ENCODE data around the gene MST1R. TPM values are rescaled to one million over a fixed set of nuclear protein-coding genes. Genes with fewer than 3 reads are reported as not detected.
A peak's percentile ranks its signal among the peaks of the same experiment; 100 is the strongest.
"Not testable (repeated sequence)": the region's sequence is repeated elsewhere in the genome, so short reads cannot be mapped to it uniquely, and the experiment has no call there.

Gene MST1R
- total and polyA plus RNA-seq, 3 experiments from 2014 or later: 0.83 to 1.2 TPM; not detected in 1

DNA sequence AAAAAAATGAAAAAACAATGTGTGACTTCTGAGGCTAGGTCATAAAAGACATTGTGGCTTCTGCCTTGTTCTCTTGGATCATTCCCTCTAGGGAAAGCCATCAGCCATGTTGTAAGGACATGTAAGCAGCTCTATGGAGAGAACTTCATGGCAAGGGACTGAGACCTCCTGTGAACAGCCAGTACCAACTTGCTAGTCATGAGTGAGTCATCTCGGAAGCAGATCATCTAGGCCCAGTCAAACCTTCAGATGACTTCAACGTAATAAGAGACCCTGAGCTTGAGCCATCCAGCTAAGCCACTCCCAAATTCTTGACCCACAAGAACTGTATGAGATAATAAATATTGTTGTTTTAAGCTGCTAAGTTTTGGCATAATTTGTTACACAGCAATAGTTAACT, 21.0 kb upstream of the MST1R start:
- Mint-ChIP-seq H3K27me3 (no peaks in the 10 kb centered on the region), H3K36me3 (peaks cover 3 to 18% (median 6%) of the 10 kb centered on the region in 3 donors), H3K9me3 (no peaks in the 10 kb centered on the region), H3K4me1 (peaks cover 14 to 36% (median 18%) of the 10 kb centered on the region in 3 donors), H3K4me3 (no peak overlapping the region), H3K27ac (peak overlapping the region in 1 of 8 donors; percentile 17)
- CTCF ChIA-PET: interaction anchor here (1.4 kb wide), 1 partner anchor 18 kb away, joined by 3 read pairs; no protein-coding TSS in a partner anchor
- H3K9me3 ChIP-seq (ENCODE audit: low read length): no peaks in the 10 kb centered on the region
- no peak for DNase-seq
- H3K4me1 ChIP-seq (ENCODE audit: insufficient read depth, low read length): peaks cover 14% of the 10 kb centered on the region
- H3K27ac ChIP-seq (ENCODE audit: low read depth, low read length): no peak overlapping the region
- no peaks in the 10 kb centered on the region for H3K27me3 ChIP-seq (ENCODE audit: insufficient read depth, low read length, poor library complexity, severe bottlenecking)
- H3K4me3 ChIP-seq (ENCODE audit: low read length): no peak overlapping the region
- H3K36me3 ChIP-seq (ENCODE audit: insufficient read depth, low read length): no peaks in the 10 kb centered on the region
- POLR2A ChIA-PET: interaction anchor here (0.6 kb wide), 1 partner anchor 93 kb away, joined by 7 read pairs; no protein-coding TSS in a partner anchor

DNA sequence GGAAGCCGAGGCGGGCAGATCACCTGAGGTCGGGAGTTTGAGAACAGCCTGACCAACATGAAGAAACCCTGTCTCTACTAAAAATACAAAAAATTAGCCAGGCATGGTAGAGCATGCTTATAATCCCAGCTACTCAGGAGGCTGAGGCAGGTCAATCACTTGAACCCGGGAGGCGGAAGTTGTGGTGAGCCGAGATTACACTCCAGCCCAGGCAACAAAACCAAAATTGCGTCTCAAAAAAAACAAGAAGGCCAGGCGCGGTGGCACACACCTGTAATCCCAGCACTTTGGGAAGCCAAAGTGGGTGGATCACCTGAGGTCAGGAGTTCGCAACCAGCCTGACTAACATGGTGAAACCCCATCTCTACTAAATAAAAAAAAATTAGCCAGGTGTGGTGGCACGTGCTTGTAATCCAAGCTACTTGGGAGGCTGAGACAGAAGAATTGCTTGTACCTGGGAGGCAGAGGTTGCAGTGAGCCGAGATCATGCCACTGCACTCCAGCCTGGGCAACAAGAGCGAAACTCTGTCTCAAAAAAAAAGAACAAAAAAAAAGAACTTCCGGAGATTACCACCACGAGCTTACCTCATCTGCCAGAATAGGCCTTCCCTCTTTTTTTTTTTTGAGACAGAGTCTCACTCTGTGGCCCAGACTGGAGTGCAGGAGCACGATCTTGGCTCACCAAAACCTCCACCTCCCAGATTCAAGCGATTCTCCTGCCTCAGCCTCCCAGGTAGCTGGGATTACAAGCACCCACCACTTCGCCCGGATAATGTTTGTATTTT, 14.3 kb upstream of the MST1R start:
- H3K4me1 ChIP-seq (ENCODE audit: insufficient read depth, low read length); H3K27ac Mint-ChIP-seq; POLR2A ChIA-PET: not testable (repeated sequence)

DNA sequence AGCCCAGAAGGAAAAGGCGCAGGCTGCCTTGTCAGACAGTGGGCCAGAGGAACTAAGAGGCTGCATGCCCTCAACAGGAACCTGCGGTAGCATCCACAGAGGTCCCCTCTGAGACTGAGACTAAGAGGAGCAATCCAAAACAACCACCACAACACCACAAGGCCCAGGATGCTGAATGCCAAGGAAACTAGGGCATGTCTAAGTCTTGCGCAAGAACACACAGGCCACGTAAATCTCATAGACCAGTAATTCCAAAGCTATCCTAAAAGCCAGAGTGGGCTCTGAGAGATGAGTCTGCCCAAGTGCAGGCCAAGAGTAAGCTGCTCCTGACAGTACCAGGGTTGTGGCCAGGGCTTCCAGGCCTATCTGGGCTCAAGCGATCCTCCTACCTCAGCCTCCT, 13.0 kb upstream of the MST1R start:
- Mint-ChIP-seq H3K4me3 (no peak overlapping the region), H3K36me3 (peaks cover 3 to 31% (median 9%) of the 10 kb centered on the region in 3 donors), H3K9me3 (no peaks in the 10 kb centered on the region), H3K4me1 (peaks cover 4 to 6% (median 4%) of the 10 kb centered on the region in 3 donors), H3K27ac (no peak overlapping the region), H3K27me3 (no peaks in the 10 kb centered on the region)
- Histone ChIP-seq H3K27ac (ENCODE audit: low read depth, low read length) (no peak overlapping the region), H3K4me3 (ENCODE audit: low read length) (no peak overlapping the region), H3K27me3 (ENCODE audit: insufficient read depth, low read length, poor library complexity, severe bottlenecking) (no peaks in the 10 kb centered on the region), H3K36me3 (ENCODE audit: insufficient read depth, low read length) (no peaks in the 10 kb centered on the region), H3K9me3 (ENCODE audit: low read length) (no peaks in the 10 kb centered on the region), H3K4me1 (ENCODE audit: insufficient read depth, low read length) (no peaks in the 10 kb centered on the region)
- DNase-seq: no peak
- CTCF ChIA-PET: interaction anchor here (1.5 kb wide), 1 partner anchor 11 kb away, joined by 3 read pairs; no protein-coding TSS in a partner anchor
- POLR2A ChIA-PET: no interaction called here

More for the DNA sequence above, 14.3 kb upstream of the MST1R start:
- H3K4me3 ChIP-seq (ENCODE audit: low read length); H3K27ac ChIP-seq (ENCODE audit: low read depth, low read length); H3K4me1 Mint-ChIP-seq; H3K27me3 ChIP-seq (ENCODE audit: insufficient read depth, low read length, poor library complexity, severe bottlenecking); H3K9me3 ChIP-seq (ENCODE audit: low read length); DNase-seq; H3K36me3 ChIP-seq (ENCODE audit: insufficient read depth, low read length); H3K4me3 Mint-ChIP-seq; H3K27me3 Mint-ChIP-seq; H3K9me3 Mint-ChIP-seq: not testable (repeated sequence)
- peaks cover 3 to 18% (median 5%) of the 10 kb centered on the region in 3 donors for H3K36me3 Mint-ChIP-seq
- CTCF ChIA-PET: interaction anchor here (1.5 kb wide), 1 partner anchor 9 kb away, joined by 3 read pairs; no protein-coding TSS in a partner anchor

DNA sequence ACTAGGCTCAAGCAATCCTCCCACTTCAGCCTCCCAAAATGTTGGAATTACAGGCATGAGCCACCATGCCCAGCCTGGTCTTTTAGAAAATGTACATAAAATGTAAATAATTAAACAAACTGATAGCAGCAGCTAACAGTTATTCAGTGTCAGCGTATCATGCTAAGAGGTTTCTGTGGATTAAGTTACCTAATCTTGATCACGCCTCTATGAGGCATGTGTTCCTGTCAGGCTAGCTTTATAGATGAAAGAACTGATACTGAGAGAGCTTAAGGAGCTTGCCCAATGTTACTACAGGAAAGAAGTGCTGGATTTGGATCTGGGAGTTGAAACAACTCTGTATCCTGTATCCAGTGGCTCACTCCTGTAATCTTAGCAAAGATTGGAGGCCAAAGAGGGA, 11.2 kb upstream of the MST1R start:
- Histone ChIP-seq H3K36me3 (ENCODE audit: insufficient read depth, low read length) (no peaks in the 10 kb centered on the region), H3K4me3 (ENCODE audit: low read length) (no peak overlapping the region), H3K9me3 (ENCODE audit: low read length) (no peaks in the 10 kb centered on the region), H3K27me3 (ENCODE audit: insufficient read depth, low read length, poor library complexity, severe bottlenecking) (no peaks in the 10 kb centered on the region), H3K27ac (ENCODE audit: low read depth, low read length) (no peak overlapping the region), H3K4me1 (ENCODE audit: insufficient read depth, low read length) (no peaks in the 10 kb centered on the region)
- DNase-seq: no peak
- peaks cover 0 to 44% (median 13%) of the 10 kb centered on the region in 3 donors for H3K36me3 Mint-ChIP-seq
- H3K27ac Mint-ChIP-seq: peak overlapping the region in 1 of 8 donors; percentile 63
- H3K4me3 Mint-ChIP-seq: no peak overlapping the region
- ChIA-PET POLR2A (interaction anchor here (0.6 kb wide), 1 partner anchor 45 kb away, joined by 4 read pairs; no protein-coding TSS in a partner anchor), CTCF (no interaction called here)
- peaks cover 4% of the 10 kb centered on the region in 3 donors for H3K4me1 Mint-ChIP-seq
- H3K9me3 Mint-ChIP-seq: no peaks in the 10 kb centered on the region
- H3K27me3 Mint-ChIP-seq: no peaks in the 10 kb centered on the region

DNA sequence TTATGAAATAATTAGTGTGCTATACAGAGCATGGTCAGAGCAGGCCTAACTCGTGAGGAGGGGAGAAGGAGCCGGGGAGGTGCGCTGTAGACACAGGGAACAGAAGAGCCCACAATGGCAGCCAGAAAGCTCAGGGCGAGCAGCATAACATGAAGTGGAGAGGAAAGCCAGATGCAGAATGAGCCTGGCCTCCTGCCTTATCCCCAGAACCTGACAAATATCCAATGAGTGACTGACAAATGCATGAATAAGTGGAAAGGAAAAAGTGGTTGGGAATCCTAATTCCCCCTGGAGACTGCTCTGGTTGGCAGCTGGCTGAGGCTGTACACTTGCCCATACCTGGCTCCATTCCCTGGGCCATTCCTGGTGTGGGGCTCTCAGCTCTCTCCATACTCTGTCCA, 9.2 kb upstream of the MST1R start:
- Mint-ChIP-seq H3K27ac (peak overlapping the region in 2 of 8 donors; percentile 30 to 60), H3K36me3 (peaks cover 0 to 53% (median 13%) of the 10 kb centered on the region in 3 donors), H3K9me3 (no peaks in the 10 kb centered on the region), H3K4me3 (no peak overlapping the region), H3K27me3 (no peaks in the 10 kb centered on the region), H3K4me1 (peaks cover 0 to 4% (median 2%) of the 10 kb centered on the region in 3 donors)
- Histone ChIP-seq H3K9me3 (ENCODE audit: low read length) (no peaks in the 10 kb centered on the region), H3K27ac (ENCODE audit: low read depth, low read length) (no peak overlapping the region), H3K4me3 (ENCODE audit: low read length) (no peak overlapping the region), H3K4me1 (ENCODE audit: insufficient read depth, low read length) (no peaks in the 10 kb centered on the region), H3K27me3 (ENCODE audit: insufficient read depth, low read length, poor library complexity, severe bottlenecking) (no peaks in the 10 kb centered on the region), H3K36me3 (ENCODE audit: insufficient read depth, low read length) (peaks cover 8% of the 10 kb centered on the region)
- POLR2A ChIA-PET: no interaction called here
- no peak for DNase-seq
- CTCF ChIA-PET: interaction anchor here (1.2 kb wide), 1 partner anchor 13 kb away, joined by 3 read pairs; no protein-coding TSS in a partner anchor

DNA sequence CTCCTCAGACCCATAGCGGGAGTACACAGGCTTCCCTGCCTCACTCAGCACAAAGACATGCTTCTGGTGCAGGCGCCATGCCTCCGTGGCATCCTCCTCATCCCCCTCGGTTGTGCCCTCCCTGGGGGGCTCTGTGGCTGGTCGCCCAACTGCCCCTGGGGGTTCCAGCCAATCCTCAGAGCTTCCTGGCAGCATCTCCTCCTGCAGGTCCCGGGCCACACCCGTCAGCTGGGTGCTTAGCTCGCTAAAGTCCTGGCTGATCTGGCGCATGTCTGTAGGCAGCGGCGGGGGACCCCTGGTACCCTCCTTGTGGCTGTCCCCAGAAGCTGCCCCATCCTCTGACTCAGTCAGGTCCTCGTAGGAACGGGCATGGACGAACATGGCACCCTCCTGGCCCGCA, 7.9 kb upstream of the MST1R start:
- Histone ChIP-seq H3K9me3 (ENCODE audit: low read length) (no peaks in the 10 kb centered on the region), H3K27ac (ENCODE audit: low read depth, low read length) (no peak overlapping the region), H3K4me3 (ENCODE audit: low read length) (no peak overlapping the region), H3K36me3 (ENCODE audit: insufficient read depth, low read length) (peaks cover 8% of the 10 kb centered on the region), H3K27me3 (ENCODE audit: insufficient read depth, low read length, poor library complexity, severe bottlenecking) (no peaks in the 10 kb centered on the region), H3K4me1 (ENCODE audit: insufficient read depth, low read length) (peaks cover 2% of the 10 kb centered on the region)
- ChIA-PET POLR2A (interaction anchor here (0.6 kb wide), 1 partner anchor 29 kb away, joined by 3 read pairs; no protein-coding TSS in a partner anchor), CTCF (interaction anchor here (1.2 kb wide), 1 partner anchor 12 kb away, joined by 3 read pairs; no protein-coding TSS in a partner anchor)
- peaks cover 0 to 50% (median 13%) of the 10 kb centered on the region in 3 donors for H3K36me3 Mint-ChIP-seq
- H3K9me3 Mint-ChIP-seq: no peaks in the 10 kb centered on the region
- H3K27me3 Mint-ChIP-seq: no peaks in the 10 kb centered on the region
- peaks cover 3 to 6% (median 5%) of the 10 kb centered on the region in 3 donors for H3K4me1 Mint-ChIP-seq
- DNase-seq: no peak
- no peak overlapping the region for H3K4me3 Mint-ChIP-seq
- peak overlapping the region in 1 of 8 donors; percentile 83 for H3K27ac Mint-ChIP-seq

DNA sequence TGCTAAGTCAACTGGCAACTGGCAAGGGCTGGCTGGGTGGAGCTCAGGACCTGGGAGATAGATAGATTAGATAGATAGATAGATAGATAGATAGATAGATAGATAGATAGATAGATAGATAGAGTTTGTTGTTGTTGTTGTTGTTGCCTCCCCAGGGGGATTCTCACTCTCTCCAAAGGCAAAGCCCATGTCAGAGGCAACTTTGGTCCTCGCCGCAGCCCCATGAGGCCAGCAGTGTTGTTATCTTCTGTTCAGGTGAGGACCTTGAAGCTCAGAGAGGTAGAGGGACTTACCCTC, 7.4 kb upstream of the MST1R start:
- Histone ChIP-seq H3K4me3 (ENCODE audit: low read length) (no peak overlapping the region), H3K36me3 (ENCODE audit: insufficient read depth, low read length) (peaks cover 8% of the 10 kb centered on the region), H3K4me1 (ENCODE audit: insufficient read depth, low read length) (peaks cover 7% of the 10 kb centered on the region), H3K9me3 (ENCODE audit: low read length) (no peaks in the 10 kb centered on the region), H3K27me3 (ENCODE audit: insufficient read depth, low read length, poor library complexity, severe bottlenecking) (no peaks in the 10 kb centered on the region), H3K27ac (ENCODE audit: low read depth, low read length) (no peak overlapping the region)
- Mint-ChIP-seq H3K4me1 (peaks cover 5 to 11% (median 7%) of the 10 kb centered on the region in 3 donors), H3K27me3 (no peaks in the 10 kb centered on the region), H3K36me3 (peaks cover 0 to 47% (median 13%) of the 10 kb centered on the region in 3 donors), H3K27ac (peak overlapping the region in 1 of 8 donors; percentile 43), H3K9me3 (no peaks in the 10 kb centered on the region), H3K4me3 (no peak overlapping the region)
- CTCF ChIA-PET: no interaction called here
- no peak for DNase-seq
- POLR2A ChIA-PET: no interaction called here

DNA sequence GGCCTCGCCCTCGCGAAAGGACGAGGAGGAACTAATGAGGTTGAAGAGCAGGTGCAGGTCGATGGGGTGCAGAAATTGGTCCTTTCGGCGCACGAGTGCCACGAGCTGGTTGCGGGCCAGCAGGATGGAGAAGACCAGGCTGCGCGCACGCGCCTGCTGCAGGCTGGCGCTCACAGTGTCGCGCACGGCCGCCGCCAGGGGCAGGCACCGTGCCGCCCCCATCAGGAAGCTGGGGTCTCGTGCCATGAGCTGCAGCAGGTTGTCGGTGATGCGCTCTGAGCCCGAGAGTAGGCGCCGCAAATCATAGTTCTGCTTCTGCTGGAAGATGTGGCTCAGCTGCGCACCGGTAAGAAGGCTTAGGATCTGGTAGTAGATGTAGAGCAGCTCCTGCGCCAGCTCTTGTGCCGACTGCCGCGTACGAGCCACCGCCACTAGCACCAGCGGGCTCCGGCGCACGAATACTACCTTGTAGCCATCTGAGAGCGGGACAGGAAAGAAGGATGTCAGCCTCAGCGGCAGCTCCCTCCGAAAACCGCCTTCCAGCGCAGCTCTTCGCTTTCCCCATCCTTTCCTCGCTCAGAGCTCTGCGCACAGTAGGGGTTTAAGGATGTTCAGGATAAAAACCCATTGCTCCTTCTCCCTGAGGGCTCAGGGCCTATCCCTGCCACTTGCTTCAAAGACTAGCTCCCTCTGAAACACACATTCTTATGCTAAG, 6.9 kb upstream of the MST1R start:
- H3K27me3 ChIP-seq (ENCODE audit: insufficient read depth, low read length, poor library complexity, severe bottlenecking): no peaks in the 10 kb centered on the region
- ChIA-PET POLR2A (no interaction called here), CTCF (no interaction called here)
- Mint-ChIP-seq H3K27me3 (no peaks in the 10 kb centered on the region), H3K4me1 (peaks cover 10 to 16% (median 11%) of the 10 kb centered on the region in 3 donors), H3K9me3 (no peaks in the 10 kb centered on the region), H3K36me3 (peaks cover 0 to 46% (median 13%) of the 10 kb centered on the region in 3 donors), H3K4me3 (no peak overlapping the region), H3K27ac (peak overlapping the region in 1 of 8 donors; percentile 43)
- peaks cover 12% of the 10 kb centered on the region for H3K4me1 ChIP-seq (ENCODE audit: insufficient read depth, low read length)
- DNase-seq: no peak
- H3K4me3 ChIP-seq (ENCODE audit: low read length): no peak overlapping the region
- H3K36me3 ChIP-seq (ENCODE audit: insufficient read depth, low read length): peaks cover 8% of the 10 kb centered on the region
- H3K9me3 ChIP-seq (ENCODE audit: low read length): no peaks in the 10 kb centered on the region
- H3K27ac ChIP-seq (ENCODE audit: low read depth, low read length): no peak overlapping the region

Data from CD8-positive, alpha-beta memory T cell (primary cell).